DMS 273 (cell line): ENCODE data around the gene CLDN7.
"Not testable (repeated sequence)": the region's sequence is repeated elsewhere in the genome, so short reads cannot be mapped to it uniquely, and the experiment has no call there.

ENCODE experiments used
- DNase-seq: peaks from one replicate; lab custom pipeline; 2025; ENCODE audit not compliant: unreplicated experiment; lab: John Stamatoyannopoulos, UW

The CLDN7 gene

GRCh38 chr17:7256766-7257456 lies 5.4 kb downstream of the CLDN7 start:
- DNase-seq = no peak

DNA sequence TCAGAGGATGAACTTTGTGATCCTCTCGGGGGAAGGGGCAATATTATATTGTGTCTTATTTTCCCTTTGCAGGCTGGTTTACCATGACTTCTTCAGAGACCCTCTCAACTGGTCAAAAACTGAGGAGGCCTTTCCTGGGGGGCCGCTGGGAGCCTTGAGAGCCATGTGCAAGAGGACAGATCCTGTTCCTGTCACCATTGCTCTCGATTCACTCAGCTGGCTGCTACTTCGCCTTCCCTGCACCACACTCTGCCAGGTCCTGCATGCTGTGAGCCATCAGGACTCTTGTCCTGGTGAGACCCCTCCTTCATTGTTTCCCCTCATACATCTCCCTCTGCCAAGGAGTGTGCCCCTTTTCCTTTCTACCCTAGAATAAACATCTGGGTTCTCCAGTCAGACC lies 7.8 kb downstream of the CLDN7 start:
- DNase-seq = no peak

DNA sequence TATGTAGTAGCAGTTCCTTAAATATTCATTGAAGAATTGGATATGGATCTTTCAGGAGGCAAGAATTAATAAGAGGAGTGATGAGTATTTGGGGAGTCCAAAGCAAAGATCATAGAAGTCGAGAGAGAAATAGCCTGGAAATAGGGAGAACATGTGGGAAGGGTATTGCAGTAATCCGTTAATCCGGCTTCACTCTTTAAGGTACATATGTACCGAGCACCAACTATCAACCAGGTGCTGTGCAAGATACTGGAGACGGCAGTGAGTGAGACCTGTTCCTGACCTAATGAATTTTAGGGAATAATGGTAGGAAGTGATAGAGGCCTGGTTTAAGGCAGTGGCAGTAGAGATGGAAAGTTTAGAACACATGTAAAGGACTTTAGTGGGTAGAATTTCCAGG lies 9.2 kb downstream of the CLDN7 start:
- no peak for DNase-seq

GRCh38 chr17:7252176-7253043 lies 9.9 kb downstream of the CLDN7 start, which contains the start of gene ELP5:
ELP5 (plus strand) TSS chr17:7252215; CDS start chr17:7252551, 336 bp downstream.
- DNase-seq = peak; percentile 93

- peak; percentile 98 for DNase-seq
Measured at GRCh38 chr17:7251661-7252175, 10.6 kb downstream of the CLDN7 start, which contains the start of gene CTDNEP1. CTDNEP1 (minus strand) TSS chr17:7251734; CDS start chr17:7251296, 438 bp downstream.

GRCh38 chr17:7250695-7251627 lies 11.3 kb downstream of the CLDN7 start:
- no peak for DNase-seq

GRCh38 chr17:7249830-7250229 lies 12.4 kb downstream of the CLDN7 start:
- no peak for DNase-seq

DNA sequence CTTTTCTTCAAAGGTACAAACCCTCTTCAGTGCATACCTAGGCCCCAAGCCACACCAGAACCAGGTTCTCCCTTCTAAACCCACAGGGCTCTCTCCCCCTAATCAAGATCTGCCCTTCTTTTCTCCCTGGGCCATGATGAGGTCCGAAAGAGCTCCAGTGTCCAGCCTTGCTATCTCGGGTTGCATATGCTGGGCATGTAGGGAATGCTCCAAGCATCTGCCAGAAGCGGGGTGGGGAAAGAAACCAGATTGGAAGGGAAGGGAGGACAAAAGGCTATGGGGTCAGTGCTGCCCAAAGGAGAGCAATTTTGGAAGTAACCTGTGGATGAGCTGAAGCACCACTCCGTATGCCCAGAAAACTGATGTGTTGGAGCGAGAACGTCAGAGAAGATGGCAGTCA lies 13.1 kb downstream of the CLDN7 start:
- no peak for DNase-seq

- no peak for DNase-seq
Measured at GRCh38 chr17:7248796-7249195, 13.5 kb downstream of the CLDN7 start.

GRCh38 chr17:7246779-7247178 lies 15.5 kb downstream of the CLDN7 start:
- DNase-seq = no peak

GRCh38 chr17:7243838-7244237 lies 18.4 kb downstream of the CLDN7 start:
- DNase-seq = not testable (repeated sequence)

DNA sequence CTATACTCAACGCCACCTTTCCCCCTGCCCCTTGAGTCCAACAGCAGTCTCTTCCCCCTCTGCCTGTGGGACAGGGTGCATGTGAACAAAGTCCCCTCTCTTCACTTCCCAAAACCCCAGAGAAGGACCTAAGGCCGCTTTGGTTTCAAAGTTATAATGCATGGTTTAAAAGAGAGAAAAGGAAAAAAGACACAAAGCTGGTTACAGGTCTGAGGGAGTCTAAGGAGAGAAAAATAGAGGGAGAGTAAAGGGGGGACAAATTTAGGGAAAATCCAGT lies 18.9 kb downstream of the CLDN7 start:
- DNase-seq = no peak

DNA sequence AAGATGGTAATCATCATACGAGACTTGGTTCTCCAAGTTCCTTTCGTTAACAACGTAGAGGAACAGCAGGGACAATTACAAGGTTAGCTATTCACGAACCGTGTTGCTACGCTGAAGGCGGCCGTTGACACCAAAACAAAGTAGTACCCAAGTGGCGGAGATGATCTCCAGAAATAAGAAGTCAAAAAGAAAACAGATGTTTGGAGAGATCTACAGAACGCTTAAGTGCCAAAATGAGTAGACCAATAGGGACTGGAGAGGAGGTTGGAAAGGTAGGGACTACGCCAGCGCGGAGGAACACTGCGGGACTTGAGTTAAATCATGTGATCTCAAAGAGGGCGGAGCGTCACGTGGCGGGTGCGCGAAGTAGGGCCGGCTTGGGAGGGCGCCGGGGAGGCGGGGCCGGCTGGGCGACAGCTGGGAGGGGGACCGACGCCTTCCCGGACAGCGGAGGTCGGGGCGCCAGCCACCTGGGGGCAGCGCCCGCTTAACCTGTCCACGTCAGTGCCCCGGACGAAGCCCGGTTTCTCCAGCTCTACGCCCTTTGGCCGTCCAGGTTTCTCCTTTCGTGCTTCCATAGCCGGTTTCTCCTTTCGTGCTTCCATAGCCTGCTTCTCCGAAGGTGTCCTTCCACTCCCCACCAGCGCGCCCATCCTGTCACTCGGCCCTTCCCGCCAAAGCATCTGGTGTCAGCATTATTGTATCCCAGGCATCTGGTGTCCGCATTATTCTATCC lies 19.4 kb downstream of the CLDN7 start:
- DNase-seq = peak; percentile 96

- peak; percentile 92 for DNase-seq
Measured at GRCh38 chr17:7241783-7242716, 20.2 kb downstream of the CLDN7 start, which contains the start of gene GABARAP. GABARAP (minus strand) TSS chr17:7242449; CDS start chr17:7242330, 119 bp downstream.

DNA sequence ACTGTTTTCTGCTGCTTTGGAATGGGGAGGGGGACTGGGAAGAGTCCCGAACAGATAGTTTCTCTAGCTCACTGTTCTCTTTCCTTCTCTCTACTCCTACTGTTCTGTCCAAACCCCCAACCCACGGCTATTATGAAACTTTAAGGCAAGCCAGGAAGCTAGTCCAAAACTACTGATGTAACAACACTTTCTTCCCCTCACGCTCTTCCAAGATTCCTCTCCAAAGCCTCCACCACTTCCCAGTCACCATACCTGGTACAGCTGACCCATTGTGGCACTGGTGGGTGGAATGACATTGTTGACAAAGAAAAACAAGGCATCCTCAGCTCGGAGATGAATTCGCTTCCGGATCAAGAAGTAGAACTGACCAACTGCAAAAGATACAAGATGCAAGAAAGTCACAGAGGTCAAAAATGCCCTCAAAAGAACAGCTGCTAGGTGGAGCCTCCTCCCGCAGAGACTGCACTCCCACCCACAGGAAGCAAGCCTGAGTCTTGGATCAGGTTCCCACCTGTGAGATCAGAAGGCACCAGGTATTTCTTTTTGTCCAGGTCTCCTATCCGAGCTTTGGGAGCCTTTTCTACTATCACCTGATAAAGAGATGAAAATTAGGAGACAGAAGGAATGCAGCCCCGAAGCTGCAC lies 21.1 kb downstream of the CLDN7 start:
- DNase-seq = no peak

GRCh38 chr17:7240375-7240774 lies 21.9 kb downstream of the CLDN7 start:
- DNase-seq = no peak

DNA sequence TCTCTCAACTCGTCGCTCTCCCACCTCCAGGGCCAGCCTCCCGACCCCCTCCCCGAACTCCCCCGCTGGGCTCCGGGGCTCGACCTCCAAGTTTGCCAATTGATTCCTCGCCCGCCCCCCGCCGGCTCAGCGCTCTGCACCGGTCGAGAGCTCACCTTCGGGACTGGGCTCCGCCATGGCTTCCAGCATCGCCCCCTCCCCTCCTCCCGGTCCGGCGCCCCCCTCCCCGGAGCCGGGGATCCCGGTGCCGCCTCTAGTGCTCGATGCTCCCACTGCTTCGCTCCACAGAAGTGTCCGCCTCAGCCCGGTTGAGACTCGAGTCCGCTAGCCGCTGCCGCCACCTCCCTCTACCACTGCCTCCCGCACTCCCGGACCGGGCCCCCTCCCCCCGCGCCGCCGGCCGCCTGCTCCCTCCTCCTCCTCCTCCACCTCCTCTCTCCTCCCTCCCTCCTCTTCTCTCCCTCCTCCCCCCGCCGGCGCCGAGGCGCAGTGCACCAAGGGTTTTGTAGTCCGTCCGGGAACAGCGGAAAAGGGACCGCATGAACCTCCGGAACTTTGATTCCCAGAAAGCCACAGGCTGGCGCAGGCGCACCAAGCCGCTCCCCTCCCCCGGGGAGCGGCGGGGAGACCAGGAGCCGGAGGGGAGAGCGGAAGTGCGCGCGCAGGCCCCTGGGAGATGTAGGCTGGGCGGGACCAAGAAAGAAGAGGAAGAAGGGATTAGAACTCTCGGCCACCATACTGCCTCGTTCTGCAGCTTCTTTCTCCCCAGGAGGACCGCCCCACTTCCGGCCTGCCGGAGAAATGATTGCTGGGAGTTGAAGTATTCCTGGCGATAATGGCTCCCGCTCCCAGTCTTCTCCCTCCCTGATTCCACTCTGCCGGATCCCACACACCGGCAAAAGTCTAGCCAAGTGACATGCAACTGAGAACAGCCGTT lies 22.9 kb downstream of the CLDN7 start, which contains the start of gene PHF23:
Gene PHF23, minus strand, starts transcription at position 367 of the 937 bp plus-strand sequence. Its CDS starts 178 bp downstream, at position 189.
- DNase-seq = peak; percentile 99
